HG02852 (cell line): ENCODE results near the gene AHRR.
"Not testable (repeated sequence)": the region's sequence is repeated elsewhere in the genome, so short reads cannot be mapped to it uniquely, and the experiment has no call there.

ENCODE experiments used
- ATAC-seq: cut with Tn5 transposase; IDR thresholded peaks from one replicate; pipeline ENCODE4 v1.9.1; 2021; ENCODE audit warnings: mild to moderate bottlenecking, moderate library complexity; ENCODE audit not compliant: unreplicated experiment

The AHRR gene

DNA sequence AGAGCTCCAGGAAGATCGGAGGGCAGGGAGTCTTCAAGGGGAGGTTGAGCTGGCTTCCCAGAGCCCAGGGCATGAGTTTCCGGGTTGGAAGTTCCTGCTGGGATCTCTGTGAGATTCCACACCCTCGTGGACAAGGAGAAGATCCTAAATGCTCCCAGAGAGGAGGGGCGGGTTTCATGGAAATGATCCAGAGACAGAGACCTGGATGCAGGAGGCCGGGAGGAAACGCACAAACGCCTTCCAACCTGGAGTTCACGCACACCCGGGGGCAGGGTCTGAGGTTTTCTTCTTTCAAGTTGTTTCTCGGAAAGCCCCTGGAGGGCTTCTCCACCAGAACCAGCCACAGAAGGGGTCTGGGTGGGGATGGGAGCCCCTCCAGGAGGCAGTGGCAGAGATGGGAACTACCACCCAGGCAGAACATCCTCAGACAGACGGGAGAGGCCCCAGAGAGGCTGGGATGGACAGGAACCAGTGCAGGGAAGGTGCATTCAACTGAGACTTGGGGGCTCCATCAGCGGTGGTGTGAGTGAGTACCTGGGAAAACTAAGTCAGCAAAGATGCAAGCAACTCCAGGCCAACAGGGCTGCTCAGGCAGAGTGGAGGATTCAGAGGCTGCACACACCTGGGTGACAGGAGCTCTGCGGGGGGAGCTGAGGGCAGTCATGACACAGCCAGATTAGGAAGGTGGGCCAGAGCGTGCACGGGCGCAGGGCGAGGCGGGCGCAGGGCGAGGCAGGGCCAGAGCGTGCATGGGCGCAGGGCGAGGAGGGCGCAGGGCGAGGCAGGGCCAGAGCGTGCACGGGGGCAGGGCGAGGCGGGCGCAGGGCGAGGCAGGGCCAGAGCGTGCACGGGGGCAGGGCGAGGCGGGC lies 69.3 kb downstream of the AHRR start:
- ATAC-seq = no peak

DNA sequence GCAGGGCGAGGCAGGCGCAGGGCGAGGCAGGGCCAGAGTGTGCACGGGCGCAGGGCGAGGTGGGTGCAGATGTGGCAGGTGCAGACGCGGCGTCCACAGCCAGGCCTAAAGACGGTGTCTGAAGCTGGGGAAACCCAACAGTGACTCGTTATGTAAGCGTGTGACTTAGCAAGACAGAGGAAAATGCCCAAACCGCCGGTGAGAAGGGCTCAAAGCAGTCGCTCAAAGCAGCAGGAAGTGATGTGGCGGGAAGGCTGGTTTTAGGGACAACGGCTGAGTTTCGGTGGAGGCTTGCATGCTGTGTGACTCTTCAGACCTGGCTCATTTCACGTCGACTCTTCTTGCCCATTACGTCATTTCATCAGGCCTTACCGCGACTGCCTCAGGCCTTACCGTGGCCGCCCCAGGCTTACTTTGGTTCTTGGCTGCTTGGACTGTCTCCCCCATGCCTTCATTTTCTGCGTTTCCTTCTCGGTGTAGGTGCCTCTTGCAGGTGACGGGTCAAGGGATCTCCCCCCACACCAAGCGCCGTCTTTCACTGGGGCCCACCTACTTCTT lies 71.0 kb downstream of the AHRR start:
- peak; percentile 84 for ATAC-seq

DNA sequence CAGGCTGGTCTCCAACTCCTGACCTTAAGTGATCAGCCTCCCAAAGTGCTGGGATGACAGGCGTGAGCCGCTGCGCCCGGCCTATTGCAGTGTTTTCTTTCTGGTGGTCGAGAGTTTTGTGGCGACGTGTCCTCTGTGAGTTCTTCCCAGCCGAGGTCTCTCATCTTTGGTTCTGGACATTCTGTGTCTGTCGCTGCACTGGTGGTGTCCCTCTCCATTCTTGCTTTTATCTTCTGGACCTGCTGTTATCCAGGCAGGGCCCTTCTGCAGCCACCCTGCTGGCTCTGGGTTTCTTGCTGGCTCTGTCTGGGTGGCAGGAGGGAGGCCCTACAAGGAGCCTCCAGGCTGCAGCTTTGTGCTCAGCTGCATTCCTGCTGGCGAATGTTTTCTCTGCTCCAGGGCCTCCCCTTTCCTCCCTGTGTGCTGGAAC lies 72.3 kb downstream of the AHRR start:
- ATAC-seq = no peak

DNA sequence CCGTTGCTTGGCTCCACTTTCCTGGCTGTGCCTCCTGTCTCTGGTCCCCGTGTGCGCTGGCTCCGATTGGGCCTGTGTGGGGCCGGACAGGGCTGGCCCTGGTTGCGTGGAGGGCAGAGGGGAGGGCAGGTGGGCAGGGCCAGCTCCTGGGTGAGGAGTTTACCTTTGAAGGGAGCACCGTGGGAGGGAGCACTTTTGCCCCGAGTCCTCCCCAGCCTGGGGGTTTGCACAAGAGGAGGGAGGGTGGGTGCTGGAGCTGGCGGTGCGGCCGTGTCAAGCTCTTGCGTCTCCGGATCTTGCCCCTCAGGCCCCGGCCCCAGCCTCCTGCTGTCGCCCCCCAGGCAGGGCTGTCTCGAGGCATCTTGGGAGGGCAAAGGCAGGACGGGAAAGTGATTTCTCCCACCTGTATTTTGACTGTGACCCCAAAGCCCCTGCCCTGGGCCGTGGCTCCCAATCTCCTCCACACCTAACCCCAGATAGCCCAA lies 73.2 kb downstream of the AHRR start:
- no peak for ATAC-seq

DNA sequence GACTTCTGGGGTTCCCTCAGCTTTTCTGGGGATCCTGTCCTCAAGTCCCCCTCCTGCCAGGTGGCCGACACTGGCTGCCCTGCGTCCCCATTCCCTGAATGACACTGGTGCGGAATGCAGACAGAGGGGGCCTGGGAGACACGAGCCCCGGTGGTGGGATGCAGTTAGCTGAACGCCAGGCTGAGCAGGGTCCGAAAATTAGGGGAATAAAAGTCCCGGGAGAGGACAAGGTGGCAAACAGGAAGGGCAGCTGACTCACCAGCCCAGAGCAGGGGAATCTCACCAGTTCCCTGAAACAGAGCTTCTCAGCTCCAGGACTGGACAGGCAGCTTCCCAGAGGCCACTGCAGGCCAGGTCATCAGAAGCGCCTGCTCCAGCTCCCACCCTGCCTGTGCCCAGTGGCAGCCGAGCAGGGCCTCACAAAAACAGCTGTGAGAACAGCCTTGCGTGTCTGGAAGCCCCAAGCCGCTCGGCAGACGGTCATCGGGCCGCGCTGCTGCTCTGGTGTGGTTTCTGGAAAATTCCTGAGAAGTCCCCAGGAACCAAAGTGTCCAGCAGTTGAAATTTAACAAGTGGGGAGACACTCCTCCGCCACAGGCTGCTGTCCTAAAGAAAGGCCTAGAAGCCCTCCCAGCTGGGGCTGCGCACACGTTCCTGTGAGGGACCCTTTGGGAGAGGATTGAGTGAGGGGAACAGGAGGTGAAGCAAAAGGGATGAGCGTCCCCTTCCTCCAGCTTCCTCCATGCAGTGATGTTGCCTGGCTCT lies 73.8 kb downstream of the AHRR start:
- ATAC-seq = no peak

DNA sequence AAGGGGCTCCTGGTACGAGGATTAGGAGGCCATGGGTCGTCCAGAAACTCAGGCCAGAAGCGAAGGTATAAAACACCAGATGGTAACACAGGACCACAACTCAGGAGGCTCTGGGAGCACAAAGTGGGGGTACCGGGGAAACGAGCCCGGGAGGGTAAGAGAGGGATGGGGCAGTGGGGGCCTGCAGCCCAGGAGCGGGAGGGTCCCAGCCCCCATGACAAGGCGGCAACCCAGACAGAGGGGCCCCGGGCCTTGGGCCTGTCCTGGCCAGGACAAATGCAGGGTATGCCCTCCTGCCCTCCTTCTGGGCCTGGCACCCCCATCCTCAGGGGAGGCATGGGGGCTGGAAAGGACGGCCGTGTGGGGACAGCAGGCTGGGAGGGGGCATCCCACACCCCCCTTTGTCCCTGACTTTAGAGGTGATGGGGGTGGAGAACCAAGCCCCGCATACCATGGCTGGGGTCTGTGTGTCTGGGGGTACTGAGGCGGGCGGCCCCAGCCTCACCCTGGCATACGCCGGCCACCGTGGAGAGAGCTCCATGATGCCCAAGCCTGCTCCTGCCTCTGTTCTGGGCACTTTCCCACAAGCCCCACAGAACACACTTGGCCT lies 74.5 kb downstream of the AHRR start:
- no peak for ATAC-seq

DNA sequence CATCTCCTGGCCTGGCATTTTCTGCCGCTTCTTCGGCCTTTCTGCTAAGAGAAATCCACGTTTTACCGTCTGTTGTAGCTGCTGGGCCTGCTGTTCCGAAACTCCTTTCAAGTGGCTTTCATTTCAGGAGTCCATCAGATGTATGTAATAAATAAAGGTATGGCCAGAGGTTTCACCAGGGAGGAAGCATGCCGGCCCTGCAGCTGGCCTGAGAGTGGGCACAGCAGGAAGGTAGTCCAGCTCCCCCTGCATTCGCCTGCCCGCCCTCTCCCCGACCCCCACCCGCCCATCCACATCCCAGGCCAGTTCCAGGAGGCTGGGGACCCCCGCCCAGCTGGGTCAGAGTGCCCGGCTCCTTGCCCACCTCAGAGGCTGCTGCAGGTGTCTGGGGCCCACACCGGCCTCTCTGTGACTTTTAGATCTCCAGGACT lies 75.0 kb downstream of the AHRR start:
- no peak for ATAC-seq

DNA sequence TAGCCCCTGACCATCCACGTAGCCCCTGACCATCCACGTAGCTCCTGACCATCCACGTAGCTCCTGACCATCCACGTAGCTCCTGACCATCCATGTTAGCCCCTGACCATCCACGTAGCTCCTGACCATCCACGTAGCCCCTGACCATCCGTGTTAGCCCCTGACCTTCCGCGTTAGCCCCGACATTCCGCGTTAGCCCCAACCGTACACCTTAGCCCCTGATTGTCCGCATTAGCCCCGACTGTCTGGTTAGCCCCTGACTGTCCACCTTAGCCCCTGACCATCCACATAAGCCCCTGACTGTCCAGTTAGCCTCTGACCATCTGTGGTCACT lies 76.6 kb downstream of the AHRR start:
- not testable (repeated sequence) for ATAC-seq

DNA sequence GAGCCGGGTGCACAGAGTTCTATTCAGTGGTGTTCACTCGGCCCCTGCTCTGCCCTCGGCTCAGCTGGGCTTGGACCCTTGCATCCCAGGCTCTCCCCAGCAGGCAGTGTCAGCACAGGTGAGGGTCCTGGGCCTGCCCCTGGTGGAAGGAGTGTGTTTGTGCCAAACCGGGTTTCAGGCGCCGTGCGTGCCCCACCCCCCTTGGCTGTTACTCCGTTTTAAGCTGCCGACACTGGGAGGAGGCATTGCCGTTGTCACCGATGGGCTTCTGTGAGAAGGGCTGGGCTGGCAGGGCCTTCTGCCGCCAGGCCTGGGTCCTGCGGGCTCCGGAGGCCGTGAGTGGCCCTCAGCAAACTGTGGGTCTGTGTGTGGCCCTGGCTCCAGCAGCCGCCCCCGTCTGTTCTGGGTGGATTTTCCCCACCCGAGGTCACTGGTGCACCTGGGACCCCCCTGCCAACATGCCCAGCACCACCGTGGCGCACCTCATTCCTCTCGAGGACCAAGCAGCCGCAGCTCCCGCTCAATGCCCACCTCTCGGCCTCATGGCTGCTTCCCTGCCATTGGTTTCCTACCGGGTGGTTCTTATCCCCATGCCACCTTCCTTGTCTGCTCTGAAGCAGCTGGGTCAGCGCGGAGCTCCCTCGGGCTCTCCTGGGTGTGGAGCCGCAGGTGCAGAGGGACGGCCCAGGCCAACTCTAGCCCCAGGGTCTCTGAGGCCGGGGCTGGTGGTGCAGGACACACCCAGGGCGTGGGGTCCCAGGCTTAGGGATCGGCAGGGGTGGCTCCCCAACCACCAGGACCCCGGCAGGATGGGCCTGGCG lies 77.2 kb downstream of the AHRR start:
- ATAC-seq = no peak

DNA sequence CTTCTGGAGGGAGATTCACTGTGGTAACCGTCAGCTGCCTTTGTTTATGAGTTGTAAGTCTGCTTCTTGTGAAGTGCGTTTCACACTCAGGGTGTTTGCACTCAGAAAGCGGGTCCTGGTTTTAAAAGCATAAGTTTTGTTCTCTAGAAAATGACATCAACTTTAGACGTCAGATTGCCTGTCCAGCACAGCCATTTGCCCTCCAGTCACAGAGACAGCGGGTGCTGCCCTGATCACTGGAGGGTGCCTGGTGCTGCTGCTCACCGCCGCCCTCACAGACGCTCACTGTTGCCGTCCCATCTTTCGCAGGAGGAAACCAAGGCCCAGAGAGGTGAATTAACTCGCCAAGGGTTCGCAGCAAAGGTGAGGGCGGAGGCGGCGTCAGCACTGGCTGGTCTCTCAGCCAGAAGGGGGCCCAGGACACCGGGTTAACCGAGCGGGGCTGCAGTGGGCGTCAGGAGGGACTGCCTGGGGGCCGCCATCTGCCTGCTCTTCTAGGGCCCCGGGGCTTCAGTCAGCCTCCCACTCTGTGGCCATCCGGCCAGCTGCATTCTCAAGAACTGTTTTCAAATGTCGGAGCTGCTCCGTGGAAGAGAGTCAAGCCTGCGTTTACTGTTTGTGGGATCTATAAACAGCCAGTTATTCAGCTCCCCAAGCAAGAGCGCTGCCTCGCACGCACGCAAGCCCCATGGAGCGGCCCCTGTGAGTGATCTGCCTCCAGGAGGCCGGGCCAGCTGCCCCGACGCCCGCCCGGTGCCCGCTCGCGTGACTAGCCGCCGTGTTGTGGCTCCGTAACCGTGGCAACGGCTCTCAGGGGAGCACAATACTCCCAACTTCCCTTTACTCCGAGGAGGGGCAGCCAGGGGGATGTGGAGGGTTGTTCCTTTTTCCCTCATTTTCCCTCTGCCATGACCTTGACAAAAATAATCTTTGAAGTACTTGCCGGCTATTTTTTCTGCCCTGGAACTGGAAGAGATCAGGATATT lies 78.1 kb downstream of the AHRR start:
- ATAC-seq = peak; percentile 67

DNA sequence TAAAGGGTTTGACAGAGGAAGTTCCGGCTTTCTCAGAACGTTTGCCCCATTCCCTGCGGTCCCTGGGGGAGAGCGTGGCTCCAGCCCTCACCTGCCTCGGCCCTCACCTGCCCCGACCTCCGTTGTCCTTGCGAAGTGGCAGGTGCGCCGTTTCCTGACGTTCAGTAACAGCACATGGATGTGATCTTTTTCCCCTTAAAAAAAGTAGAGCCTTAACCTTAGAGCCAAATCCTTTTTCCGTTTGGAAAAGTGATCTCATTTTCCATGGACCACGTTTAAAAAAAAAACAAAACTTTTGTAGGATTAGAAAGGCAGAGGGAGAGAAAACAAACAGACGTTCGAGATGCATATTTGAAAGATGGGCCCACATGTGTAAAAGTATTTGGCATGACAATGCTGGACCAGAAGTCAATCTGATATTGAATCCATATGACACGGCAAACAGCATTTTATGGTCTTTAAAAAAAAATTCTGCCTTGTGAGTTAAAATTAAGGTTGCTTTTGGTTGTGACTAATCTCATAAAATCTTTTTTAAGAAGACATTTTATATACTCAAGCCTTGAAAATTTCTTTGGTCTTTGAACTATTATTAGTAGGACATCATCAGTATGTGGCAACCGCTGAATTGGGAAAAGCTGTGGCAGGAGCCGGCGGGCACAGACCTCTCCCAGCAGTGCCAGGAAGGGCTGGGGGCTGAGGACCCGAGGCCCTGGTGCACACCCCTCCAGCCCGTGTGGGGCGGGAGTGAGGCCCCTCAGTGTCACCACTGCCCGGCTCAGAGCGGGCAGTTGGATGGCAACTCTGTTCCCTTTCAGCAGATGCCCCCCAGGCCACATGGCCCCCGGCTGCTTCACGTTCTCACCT lies 79.0 kb downstream of the AHRR start:
- peak; percentile 3 for ATAC-seq

DNA sequence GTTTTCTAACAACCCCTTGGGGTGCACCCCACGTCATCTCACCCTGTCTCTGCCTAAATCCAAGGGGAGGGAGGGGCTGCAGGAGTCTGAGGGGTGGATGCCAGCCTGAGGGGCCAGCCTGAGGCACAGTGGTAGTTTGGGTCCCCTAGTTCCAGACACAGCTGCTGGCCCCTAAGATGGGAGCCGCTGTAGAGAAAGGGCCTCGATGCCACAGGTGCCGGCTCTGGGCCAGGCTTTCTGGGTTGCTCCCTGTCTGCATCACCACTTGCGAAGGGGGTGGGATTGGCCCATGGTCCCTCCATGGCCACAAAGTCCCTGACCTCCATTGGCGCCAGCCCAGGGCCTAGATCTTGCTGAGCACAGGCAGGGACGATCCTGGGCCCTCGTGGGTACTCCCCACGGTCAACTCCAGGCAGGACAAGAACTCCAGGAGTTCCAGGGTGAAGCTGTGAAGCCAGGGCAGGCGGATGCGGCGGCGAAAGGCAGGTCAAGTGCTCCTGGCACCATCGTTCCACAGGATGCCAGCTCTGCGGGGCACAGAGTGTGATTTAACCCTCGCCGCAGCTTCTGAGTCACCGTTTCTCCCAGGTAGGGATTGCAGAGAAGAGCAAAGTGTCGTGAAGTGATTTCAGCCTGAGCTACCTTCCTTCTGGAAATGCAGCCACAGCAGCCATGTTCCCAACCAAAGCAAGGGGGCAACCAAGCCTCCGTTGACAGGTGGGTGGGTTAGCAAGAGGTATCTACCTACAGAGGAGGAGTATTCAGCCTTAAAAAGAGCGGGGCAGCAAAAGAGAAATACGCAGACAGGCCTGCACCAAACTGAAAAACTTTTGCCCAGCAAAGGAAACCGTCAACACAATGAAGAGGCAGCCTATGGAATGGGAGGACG lies 79.9 kb downstream of the AHRR start:
- ATAC-seq = no peak

DNA sequence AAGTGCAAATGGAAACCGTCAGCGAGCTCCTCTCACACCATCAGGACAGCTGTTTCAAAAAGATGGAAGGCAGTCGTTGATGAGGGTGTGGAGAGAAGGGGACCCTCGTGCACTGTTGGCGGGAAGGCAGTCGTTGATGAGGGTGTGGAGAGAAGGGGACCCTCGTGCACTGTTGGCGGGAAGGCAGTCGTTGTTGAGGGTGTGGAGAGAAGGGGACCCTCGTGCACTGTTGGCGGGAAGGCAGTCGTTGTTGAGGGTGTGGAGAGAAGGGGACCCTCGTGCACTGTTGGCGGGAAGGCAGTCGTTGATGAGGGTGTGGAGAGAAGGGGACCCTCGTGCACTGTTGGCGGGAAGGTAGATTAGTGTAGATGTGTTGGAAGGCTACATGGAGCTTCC lies 80.7 kb downstream of the AHRR start:
- ATAC-seq = not testable (repeated sequence)

DNA sequence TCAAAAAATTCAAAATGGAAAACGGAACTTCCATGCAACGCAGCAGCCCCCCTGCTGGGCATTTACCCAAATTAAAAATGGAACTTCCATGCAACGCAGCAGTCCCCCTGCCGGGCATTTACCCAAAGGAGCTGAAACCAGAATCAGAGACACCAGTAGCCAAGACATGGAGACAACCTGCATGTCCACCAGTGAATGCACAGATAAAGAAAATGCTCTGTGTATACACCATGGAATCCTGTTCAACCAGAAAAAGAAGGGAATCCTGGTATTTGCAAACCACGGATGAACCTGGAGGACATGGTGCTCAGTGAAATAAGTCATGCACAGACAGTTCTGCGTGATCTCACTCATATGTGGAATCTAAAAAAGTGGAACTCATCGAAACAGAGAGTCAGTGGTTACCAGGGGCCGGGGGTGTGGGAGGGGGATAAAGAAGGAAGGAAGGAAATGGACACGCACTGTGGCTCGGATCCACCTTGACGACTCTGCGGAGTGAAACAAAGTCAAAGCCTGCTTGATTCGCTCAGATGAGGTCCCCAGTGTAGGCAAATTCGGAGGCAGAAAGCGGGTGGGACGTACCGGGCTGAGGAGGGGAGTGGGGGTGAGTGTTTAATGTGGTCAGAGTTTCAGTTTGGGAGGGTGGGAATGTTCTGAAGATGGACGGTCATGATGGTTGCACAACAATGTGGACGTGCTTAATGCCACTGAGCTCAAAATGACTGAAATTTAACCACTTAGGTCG lies 81.3 kb downstream of the AHRR start:
- peak; percentile 64 for ATAC-seq

DNA sequence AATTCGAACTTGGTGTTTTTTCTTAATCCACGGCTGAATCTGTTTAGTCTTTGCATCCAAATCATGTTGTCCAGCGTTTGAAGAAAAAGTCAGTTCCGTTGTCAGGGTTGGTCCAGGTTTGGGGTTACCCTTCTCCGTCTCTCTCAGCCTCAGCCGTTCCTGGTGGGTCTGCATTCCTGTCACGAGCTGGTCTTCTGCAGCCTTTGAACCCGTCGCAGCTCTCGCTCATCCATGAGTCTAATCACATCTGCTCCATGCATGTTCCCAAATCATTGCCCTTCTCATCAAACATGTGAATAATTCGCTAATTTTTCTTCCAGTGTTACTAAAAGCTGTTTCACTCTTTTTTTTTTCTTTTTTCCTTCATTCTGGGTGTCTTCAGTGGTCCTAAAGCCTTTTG lies 82.5 kb downstream of the AHRR start:
- no peak for ATAC-seq

DNA sequence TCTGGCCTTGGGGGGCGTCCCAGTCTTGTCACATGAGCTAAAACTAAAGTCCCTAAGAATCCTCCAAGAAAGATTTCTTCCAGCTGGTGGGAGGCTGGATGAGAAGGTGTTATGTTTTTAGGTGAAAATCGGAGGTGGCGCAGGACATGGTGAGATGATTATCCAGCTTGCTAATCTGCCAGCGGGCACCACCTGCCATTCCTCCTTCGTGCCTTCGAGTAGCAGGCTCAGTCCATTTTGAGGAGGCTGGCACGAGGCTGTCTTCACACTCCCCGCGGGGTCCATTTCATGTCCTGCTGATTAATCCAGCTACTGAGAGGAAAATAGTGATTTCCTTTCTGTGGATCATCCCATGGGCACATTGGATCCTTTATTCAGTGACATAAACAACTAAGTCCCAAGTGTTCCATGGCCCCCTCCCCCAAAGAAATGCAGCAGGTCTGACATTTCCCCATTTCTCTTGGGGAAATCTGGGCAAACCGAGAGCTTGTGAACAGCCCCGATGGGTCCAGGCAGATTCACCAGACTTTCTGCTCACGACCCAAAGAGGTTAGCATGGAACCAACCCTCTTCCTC lies 83.2 kb downstream of the AHRR start:
- ATAC-seq = no peak
